ENCODE data around the gene SLC39A9.
"Not testable (repeated sequence)": the region's sequence is repeated elsewhere in the genome, so short reads cannot be mapped to it uniquely, and the experiment has no call there.

Gene SLC39A9

DNA sequence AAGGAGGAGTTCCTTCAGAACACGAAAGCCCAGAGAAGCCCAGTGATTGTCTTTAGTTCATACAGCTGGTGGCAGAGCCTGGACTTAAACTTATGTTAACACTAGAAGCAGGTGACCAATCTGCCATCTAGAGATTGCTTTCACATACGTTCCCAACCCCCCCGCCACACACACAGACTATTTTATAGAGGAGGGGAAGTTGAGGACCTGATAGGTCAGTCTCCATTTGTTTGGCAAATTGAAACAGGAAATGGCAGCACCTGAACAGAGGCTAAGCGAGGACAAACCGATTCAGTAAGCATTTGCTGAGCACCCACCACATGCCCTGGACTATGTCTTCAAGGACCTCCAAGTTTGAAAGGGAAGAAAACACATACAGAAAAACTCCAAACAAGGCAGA is 81.2 kb downstream of the SLC39A9 start:
- no peak for DNase-seq

DNA sequence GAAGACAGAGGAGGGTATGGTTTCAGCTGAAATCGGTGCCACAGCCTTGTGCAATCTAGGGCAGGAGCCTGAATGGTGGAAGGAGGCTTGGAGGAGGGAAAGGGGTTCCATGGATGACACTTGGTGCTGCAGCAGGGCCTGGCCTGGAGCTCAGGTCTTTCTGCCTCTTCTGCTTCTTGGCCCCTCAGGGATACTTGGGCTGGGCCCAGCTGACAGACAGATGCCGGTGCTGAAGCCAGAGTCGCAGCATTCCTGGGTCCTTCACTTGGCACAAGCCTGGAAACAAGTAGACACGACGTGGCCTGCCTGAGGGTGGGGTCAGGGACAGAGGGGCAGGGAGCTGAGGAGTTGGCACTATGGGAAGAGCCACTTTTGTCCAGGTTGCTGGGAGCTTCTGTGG is 81.6 kb downstream of the SLC39A9 start:
- DNase-seq, result no peak

- no peak for DNase-seq
Observed at GRCh38 chr14:69481815-69482568, 83.5 kb downstream of the SLC39A9 start.

DNA sequence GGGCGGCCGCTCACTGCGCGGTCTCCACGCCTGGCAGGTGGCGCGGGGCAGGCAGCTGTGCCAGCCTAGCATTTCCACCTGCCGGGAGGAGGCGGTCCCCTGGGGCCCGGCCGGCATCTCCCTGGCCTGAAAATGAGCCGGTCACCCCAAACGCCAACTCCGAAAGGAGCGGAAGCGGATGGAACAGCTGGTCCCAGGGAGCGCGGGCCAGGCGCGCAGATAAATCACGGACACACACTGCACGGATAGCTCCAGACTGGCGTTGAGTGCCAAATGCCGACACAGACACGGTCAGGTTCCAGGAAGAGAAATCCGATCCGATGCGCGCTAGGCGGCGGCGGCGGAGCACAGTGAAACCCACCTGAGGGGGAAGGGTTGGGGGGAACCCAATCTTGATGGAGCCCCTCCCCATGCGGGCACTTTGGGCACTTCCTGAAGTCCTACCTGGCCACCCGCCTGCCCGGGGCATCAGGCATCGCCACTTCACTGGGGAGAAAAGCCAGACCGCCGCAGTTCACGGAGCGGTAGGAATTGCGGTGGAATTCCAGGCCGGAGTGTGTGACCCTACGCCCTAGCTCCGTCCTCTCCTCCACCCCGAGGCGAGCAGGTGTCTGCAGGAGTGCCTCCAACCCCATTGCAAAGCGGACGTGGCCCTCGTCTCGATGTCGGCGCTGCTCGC is 85.4 kb downstream of the SLC39A9 start:
- DNase-seq, result no peak

GRCh38 chr14:69484444-69485314 is 86.2 kb downstream of the SLC39A9 start, which contains the start of gene PLEKHD1:
PLEKHD1 (plus strand) TSS chr14:69484728; CDS start chr14:69484966, 238 bp downstream.
- peak in 1 of 2 experiments; percentile 43 for DNase-seq

DNA sequence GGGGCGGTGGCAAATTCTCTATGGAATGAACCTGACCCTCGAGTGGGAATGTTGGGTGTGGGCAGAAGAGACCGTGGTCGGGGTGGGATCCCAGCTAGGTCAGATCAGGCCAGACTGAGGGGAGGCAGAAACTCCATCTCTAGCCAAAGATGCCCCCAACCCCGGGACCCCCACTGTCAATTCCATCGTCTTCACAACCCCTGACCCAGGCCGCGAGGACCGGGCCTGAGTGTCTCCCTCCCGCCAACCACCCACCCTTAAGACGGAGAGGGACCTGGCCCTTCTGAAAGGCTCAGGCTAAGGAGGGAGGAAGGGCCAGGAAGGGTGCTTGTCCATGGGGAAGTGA is 86.8 kb downstream of the SLC39A9 start:
- DNase-seq, result no peak

- DNase-seq, result no peak
Observed at GRCh38 chr14:69485701-69486100, 87.2 kb downstream of the SLC39A9 start.

DNA sequence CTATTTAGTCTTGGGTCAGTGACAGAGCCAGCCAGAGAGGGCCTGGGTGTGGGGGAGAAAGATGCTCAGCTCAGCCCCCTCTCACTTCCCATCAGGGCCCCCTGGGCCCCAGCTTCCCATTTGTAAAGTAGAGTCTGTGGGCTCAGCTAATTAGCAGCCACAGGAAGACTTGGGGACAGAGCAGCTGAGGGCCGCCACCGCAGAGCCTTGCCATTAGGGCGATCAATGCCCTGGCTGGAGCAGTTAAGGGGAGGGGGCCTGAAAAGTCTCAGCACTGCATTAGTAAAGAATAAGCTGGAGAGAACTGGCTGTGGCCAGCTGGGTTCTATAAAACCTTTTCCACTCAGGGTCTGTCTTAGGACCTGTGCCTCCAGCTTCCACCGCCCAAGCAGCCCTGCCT is 88.7 kb downstream of the SLC39A9 start:
- DNase-seq, result no peak

- no peak for DNase-seq
Observed at GRCh38 chr14:69487771-69488170, 89.3 kb downstream of the SLC39A9 start.

DNA sequence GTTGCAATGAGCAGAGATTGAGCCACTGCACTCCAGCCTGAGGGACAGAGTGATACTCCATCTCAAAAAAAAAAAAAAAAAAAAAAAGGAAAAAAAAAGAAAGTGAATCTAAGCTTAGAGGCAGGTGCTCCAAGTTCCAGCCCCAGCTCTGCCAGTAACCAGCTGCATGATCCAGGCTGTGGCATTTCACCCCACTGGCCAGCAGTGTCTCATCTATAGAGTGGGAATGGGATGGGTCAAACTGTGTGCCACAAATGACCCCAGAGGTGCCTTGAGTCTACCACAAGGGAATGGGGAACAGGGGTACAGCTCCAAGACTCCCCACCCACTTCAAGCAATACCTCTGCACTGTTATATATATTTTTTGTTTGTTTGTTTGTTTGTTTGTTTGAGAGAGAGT is 91.0 kb downstream of the SLC39A9 start:
- no peak for DNase-seq

GRCh38 chr14:69490219-69490918 is 91.9 kb downstream of the SLC39A9 start:
- DNase-seq, result no peak

GRCh38 chr14:69491193-69491592 is 92.7 kb downstream of the SLC39A9 start:
- no peak for DNase-seq

GRCh38 chr14:69493038-69493437 is 94.5 kb downstream of the SLC39A9 start:
- no peak for DNase-seq

GRCh38 chr14:69493791-69494190 is 95.3 kb downstream of the SLC39A9 start:
- DNase-seq, result no peak

DNA sequence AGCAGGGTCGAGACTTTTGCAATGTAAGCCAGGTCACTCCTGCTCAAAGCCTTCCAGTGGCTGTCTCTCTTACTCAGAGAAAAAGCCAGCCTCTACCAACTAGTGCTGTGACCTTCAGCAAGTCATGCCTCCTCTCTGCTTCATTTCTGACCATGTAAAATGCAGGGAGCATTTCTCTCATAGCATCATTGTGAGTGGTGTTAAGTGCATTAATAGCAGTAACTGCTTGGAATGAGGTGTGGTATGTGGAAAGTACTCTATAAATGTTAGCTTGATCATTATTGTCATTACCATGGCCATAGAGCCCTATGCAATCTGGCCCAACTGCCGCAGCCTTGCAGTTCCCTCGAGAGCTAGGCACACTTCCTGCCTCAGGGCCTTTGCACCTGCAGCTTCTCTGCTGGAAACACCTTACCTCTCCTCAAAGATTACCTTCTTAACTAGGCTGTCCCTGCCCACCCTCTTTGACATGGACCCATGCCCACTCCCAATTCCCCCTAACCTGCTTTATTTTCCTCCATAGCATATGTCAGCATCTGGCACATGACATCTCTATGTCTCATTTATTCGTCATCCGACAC is 96.9 kb downstream of the SLC39A9 start:
- no peak for DNase-seq

GRCh38 chr14:69497866-69498265 is 99.4 kb downstream of the SLC39A9 start:
- DNase-seq, result not testable (repeated sequence)

DNA sequence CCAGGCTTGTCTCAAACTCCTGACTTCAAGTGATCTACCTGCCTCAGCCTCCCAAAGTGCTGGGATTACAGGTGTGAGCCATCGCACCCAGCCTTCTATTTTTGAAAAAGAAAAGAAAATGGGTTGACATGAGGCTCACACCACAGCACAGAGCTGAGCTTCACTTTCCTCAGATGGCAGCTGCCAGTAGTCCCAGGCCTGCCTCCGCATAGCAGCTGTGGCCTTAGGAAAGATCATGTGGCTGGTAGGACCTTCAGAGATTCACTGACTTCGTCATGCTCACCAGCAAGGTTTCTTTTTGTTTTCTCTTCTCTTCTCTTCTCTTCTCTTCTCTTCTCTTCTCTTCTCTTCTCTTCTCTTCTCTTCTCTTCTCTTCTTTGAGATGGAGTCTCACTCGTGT is 99.8 kb downstream of the SLC39A9 start:
- not testable (repeated sequence) for DNase-seq

- DNase-seq, result no peak
Observed at GRCh38 chr14:69499436-69499835, 100.9 kb downstream of the SLC39A9 start.

DNA sequence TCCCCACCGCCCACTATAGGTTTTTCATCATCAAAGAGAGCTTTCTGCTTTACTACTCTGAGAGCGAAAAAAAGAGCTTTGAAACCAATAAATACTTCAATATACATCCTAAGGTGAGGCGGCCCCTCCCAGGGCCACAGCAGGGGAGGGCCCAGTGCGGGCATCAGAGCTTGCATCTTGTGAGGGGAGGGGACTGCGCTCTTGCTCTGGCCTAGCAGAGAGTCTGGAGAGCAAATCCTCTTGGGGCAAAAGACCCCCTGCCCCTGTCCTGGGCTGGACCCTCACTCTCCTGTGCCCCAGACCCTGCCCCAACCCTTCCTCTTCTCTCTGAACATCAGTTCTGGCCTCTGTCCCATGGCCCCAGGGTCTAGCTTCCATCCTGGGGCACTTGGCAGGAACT is 101.6 kb downstream of the SLC39A9 start:
- no peak for DNase-seq

- no peak for DNase-seq
Observed at GRCh38 chr14:69500736-69501135, 102.2 kb downstream of the SLC39A9 start.

DNA sequence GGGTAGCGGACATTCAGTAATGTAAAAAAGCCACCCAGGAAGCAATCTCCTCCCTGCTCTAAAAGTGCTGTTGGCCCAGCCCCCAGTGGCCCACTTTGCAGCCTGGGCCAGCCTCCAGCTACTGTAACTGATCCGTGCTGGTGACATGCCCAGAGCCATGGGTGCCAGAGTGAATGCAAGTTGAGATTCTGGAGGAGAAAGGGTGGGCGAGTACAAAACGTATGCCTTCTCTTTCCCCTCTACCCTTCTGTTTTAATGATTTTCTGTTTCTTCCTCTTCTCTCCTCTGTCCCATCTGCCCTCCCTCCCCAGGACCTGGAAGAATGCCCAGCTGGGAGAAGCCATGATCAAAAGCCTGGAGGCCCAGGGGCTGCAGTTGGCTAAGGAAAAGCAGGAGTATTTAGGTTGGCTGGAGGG is 102.9 kb downstream of the SLC39A9 start:
- peak; percentile 22 to 48 for DNase-seq

DNA sequence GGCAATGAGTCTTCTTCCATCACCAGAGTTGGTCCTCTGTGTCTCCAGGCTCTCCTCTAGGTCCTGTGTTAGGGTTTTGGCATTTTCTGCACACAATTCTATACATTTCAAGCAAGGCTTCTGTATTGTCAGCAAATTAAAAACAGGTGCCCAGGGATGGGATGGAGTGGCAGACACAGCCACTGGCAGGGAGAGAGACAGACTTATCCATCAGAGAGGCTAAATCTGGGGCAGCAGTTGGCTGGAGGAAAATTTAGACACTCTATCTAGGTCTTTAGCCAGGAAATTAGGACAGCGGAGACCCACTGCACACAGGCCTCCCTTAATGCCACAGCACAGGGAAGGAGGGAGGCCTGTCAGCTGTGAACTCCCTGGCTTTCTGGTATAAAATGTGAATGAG is 106.3 kb downstream of the SLC39A9 start:
- peak in 1 of 2 experiments; percentile 21 for DNase-seq

Measured in cerebellar nuclear complex (tissue), 1 donor.